NCI-H2107 treated with DMSO at 0.1 percent for 48 hours (cell line): ENCODE measurements around the gene DHRS4.
A peak's percentile ranks its signal among the peaks of the same experiment; 100 is the strongest.

Experiments used
- DNase-seq: peaks from one replicate; lab custom pipeline; 2025; ENCODE audit not compliant: unreplicated experiment; lab: John Stamatoyannopoulos, UW

The DHRS4 gene

DNA sequence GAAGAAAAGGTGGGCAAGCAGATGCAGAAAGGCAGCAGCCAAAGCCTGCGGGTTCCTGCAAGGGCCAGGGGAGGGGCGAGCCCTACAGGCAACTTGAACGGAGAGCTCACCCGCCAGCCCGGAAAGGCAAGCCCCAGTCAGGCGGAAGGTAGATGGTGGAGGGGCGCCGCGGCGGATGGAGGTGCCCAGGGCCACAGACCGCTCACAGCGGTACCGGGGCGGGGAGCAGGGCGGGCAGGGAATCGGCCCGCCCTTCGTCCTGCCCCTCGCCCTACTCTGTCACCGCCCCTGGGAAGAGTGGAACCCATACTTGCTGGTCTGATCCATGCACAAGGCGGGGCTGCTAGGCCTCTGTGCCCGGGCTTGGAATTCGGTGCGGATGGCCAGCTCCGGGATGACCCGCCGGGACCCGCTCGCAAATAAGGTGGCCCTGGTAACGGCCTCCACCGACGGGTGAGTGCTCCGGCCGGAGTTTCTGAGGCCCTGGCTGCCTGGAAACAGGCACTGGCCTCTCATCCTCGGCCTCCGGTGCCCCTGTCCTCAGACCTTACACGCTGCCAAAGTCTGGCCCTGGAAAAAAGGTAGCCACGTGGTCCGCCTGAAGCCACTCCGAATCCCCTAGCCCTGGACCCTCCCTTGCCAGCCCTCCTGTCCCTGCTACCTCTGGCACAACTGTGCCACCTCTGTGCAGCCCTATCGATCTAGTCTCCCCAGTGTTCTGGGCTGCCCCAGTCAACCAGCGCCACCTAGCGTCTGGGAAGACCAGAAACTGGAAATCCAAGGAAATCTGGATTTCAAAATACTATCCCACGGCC lies at the start of gene DHRS4:
TSS of gene DHRS4 (plus strand) at position 307 of the 815 bp plus-strand sequence. CDS start at position 326, 19 bp downstream.
- peak; percentile 89 for DNase-seq

DNA sequence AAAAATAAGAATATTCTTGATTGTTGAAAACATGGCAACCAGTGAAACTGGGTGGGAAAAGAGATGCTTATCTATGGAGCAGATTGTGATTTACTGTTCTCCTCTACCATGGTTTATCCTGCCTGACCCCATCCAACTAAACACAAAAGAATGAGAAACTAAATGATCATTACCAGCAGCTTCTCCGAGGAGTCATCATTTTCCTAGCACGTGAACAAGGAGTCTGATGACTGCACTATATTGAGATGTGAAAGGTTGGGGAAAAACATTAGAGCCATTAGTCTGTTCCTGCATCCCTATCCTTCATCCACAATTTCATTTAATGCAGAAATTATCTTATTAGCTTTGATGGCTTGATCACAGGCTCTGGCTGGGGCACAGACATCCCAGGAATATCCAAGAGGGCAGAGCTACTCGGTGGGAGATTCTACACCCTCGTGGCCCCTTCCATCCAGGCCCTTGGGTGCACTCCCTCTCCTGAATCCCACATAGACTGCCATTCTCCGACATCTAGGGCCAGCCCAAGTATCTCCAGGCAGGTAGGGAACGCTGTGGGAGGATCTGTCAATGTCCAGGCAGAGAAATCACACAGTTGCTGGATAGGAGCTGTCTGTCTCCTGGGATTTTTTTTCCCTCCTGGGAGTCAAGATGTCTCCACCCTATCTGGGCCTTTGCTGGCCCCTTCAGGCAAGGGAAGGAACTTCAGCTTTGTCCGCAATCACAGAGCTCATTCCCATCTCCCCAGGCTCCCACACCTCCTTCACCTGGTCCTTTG lies 43.3 kb upstream of the DHRS4 start:
- DNase-seq = peak; percentile 61

DNA sequence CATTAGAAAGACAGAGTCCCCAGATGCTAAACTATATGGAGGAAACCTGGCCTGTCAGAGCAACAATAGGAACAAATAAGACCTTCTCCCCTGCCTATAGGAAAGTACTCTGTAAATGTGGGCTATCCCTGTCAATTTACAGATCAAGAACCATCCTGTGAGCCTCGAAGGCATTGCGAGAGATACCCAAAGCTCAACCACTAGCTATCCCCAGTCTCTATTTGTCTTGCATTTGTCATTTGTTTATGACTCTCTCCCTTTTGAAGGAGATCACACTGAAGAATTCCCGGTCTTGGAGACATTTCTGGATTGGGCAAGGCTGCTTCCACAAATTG lies 42.7 kb upstream of the DHRS4 start:
- DNase-seq = no peak

DNA sequence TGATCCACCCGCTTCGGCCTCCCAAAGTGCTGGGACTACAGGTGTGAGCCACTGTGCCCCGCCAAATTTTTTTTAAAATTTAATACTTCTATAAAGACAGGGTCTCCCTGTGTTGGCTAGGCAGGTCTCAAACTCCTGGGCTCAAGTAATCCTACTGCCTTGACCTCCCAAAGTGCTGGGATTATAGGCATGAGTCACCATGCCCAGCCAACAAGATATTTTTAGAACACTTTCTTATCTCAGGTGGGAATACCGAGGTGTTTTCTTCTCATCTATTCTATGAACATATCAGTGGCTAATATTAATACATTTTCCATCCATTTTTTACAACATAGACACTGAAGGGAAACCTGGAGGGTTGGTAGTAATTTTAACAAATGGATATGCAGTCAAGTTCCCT lies 38.0 kb upstream of the DHRS4 start:
- no peak for DNase-seq

DNA sequence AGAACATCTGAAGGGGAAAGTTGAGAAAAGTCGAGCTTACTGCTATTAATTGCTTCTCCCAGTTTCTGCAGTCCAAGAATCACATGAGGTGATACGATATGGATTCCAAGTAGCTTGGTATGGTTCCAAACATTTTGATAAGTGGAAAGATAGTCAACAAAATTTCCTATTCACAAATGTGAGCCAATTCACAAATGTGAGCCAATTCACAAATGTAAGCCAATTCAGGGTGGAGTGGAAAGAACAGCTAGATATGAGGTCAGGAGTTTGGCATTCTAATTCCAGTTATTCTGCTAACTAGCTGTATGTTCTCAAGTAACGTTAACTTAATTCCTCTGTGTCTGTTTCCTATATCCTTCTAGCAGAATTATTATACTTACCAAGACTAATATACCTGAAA lies 37.6 kb upstream of the DHRS4 start:
- DNase-seq = no peak

DNA sequence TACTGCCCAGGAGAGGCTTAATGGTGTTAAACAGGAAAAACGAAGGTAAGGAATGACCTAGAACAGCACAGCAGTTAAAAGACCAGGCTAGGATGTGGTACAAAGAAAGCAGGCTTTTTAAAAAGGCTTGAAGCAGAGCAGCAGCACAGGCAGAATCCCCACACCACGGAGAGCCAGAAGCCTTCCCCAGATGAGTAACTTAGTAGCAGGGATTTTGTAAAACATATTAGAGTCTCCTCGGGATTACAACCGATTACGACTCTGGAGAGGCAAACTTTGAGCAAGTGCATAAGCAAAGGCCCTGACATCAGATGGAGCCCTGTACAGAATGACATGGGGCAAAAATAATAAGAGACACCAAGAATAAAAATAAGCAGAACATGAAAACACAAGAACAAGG lies 37.1 kb upstream of the DHRS4 start:
- DNase-seq = no peak

DNA sequence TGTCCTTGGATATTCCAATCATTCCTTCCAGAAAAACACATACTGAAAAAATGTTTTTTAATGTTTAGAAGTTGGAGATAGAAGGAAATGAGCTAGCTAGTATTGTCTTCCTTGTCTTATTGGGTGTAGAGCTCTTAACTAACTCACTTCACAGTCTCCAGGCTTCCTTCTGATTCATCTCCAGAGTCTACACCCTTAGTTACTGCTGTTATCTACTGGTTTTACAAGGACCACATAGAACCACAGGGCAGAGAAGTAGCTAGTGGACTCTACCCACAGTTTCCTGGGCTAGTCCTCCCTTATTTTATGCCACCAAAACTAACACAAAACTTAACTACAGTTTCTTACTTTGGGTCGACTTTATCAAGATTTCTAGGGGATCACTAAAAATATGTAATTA lies 31.0 kb upstream of the DHRS4 start:
- no peak for DNase-seq

DNA sequence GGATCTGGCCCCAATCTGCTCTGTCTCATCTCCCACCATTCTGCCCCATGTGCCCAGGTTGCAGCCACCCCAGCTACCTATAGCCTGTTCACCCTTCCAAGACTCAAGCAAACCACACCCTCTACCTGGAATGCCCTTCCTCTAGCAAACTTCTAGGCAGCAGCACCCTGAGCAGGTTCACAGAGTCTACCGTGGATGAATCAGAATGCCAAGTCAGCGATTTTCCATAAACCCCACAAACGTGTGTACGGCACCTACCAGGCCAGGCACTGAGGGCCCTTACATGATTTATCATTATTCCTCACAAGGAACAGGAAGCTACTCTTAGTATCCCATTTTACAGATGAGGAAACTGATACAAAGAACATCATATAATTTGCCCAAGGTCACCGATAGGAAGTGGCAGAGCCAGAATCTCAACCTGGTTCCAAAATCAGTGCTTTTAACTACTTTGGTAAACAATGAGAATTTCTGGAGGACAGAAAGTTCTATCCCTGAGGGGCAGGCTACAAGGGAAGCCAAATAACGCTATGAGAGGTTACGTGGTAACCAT lies 28.0 kb upstream of the DHRS4 start:
- no peak for DNase-seq

DNA sequence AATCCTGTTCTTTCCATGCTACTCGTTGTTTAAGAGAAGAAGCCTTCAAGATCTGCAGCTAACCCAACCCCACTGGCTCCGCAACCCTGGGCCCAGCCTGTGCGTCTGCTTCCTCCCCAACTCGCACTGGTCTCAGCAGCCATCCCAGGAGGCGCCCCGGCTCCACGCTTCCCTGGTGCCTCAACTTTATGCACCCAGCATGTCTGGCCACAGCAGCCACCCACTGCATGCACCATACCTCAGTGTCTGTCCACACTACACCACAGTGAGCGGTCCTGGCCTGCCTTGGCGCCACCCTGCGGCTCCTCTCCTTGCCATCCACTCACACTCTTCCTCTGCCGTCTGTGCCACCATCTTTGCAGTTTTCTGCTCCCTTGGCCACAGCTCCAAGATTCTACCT lies 27.0 kb upstream of the DHRS4 start:
- no peak for DNase-seq

DNA sequence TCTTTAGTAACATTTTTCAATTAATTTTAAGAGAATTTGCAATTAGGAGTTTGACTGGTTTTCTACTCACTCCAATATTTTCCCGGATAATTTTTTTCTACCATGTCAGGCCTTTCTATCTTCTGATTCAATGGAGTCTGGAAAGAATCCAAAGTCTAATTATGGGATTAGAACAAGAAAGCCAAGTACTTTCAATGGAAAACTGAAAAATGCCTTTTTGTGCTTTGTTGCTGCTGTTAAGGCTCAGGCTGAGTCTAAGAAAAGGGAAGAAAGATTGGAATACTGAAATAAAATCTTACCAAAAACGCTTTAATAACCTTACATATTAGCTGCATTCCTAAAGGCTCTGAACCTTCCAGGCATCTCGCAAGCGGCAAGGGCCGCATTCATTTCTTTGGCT lies 24.4 kb upstream of the DHRS4 start:
- no peak for DNase-seq

DNA sequence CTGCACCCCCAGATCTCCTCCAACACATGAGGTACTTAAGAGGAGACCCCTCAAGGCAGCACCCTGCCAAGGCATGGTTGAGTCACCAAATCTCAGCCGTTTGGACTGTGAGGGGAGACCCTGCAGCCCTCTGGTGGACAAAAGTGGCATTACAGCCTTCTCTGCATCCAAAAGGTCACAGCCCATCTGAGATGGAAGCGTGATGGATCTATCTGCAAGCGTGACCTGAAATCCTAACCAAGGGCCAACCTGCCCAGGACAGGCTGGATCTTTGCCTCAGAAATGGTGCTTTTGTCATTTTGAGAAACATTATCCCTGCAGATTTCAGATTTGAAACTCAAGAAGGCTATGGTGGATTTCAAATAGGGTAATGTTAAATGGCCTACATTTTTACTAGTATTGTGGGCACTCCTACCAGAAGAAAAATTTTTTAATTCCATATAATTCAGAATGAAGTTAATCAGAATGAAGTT lies 23.7 kb upstream of the DHRS4 start:
- DNase-seq = peak; percentile 24

DNA sequence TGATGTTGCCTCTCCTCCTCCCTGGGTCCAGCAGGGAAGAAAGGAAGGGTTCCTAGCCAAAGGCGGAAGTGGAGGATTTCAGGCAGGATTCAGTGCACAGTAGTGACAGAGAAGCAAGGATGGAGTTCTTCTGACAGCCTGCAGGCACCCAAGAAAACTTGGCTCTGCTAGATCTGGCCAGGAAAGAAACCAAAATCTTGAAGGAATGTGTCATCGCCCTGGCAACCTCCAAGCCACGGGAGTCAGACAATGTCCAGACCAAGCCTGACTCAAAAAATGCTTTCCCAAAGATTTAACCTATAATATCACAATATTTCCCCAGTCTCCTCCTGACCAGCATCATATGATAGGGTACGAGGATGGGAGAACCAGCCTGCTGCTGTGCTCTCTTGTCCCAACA lies 22.8 kb upstream of the DHRS4 start:
- DNase-seq = no peak

DNA sequence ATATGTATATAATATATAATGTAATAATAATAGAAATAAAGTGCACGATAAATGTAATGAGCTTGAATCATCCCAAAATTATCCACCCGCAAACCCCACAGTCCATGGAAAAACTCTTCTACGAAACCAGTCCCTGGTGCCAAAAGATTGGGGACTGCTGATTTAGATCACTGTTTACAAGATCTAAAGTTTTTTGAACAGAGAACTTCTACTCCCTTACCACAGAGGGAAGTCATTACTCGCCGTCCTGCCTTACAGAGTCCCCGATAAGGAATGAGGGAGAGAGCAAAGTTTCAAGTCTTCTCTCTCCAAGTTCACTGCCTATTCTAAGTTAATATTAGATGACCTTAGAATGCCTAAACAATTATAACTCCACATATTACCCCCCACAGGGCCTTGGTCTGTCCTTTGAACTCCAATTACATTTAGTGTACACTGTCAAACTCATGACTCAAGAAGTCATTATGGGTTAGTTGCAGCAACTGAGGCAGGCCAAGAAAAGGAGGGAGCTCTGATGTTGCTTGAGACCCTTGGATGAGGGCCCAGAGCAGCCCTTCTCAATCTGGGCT lies 21.8 kb upstream of the DHRS4 start:
- DNase-seq = no peak

DNA sequence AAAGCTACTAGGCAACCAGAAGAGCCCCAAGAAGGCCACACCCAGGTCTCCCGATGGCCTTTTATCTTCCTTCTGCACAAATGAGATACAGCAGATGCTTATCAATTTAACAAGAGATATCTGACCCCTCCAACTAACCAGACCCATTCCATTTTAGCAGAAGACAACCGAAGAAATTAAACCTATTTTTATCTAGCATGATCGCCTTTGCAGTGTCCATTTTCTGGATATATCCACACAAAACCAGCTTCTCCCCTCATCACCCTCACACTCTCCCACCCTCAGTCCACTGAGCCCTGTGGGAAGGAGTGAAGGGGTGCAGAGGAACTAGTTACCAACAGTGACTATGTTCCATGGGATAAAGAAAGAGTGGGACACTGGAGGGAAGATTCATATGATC lies 20.9 kb upstream of the DHRS4 start:
- DNase-seq = no peak

DNA sequence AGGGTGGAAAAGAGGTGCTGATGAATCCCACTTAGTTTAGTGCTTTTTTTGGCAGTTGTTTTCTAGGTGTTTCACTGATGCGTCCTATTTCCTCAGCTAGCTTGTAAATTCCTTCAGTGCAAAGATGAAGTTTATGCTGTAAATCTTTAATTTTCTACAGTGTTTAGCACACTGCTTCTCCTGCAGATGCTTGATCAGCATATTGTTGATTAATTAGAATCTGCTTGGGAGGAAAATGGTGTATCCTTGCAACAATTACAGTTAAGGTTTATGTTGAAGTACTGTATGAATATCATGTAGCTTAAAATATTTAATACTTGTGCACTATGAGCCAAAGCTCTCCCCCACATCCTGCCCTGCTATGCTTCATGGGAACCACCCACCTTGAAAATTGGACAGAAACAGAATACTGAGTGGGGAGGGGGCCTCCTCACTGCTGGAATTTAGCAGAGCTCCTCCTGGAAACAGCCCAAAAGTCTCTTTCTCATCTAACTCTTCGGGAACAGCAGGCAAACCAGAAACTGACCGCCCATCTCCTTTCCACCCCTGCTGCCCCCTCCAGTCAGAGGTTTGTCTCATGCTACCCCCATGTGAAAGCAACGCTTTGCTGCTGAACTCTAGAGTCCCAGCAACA lies 20.3 kb upstream of the DHRS4 start:
- DNase-seq = no peak

DNA sequence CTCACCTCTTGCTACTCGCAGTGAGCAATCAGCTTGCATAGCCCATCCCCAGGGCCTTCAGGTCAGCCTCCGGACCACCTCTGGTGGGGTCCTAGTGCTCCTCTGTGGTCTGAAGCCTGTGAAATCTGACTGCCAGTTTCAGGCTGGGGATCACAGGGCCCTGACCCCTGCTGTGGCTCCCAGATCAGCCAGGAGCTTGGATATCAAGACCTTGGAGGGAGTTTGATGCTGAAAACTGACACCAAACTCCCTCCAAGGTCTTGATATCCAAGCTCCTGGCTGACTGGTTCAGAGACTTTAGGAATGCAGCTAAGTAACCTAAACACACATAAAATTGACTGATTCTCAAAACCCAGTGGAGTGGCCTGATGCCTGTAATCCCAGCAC lies 19.8 kb upstream of the DHRS4 start:
- no peak for DNase-seq

DNA sequence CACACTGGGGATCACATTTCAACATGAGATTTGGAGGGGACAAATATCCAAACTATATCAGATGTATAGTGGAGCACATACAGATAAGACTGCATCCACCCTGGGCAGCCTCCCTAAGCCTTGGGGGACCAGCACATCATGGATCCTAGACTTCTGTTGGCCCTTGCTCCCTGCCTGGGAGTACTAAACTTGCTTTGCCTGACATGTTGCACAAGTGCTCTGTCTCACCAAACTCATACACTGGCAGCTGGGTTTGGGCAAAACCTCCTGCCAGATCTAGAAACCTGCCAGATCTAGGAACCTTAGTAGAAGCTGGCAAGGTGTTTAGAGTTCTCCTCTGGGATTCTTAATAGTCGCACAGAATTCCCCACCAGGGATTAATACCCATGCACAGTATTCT lies 18.4 kb upstream of the DHRS4 start:
- no peak for DNase-seq

DNA sequence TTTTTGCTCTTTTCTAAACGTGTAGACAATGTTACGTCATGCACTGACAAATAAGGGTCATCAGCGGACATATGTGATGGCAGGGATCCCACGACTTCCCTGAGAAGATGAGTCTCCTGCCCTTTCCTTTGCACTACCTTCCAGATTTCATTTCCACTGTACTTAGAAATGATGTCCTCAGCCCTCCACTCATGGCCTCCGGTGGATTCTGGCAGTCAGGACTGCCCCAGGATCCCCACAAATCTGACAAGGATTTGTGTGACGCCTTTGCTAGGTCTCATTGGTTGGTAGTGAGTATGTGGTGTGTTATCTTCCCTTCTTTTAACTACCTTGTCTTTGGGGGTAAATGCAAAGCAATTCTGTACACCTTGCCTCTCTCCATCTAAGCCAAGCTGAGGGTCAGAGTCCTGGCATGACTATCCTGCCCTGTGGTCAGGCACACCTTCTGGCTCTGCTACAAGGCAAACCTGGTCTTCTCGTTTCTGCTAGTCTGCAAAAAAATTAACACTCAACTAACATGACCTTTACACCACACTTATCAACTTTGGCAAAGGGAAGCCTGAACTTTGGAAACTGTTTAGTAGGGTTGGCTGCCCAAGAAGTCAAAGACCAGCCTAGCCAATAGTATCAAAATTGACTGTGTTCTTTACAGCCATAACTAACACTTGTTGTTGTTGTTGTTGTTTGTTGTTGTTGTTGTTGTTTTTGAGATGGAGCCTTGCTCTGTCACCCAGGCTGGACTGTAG lies 17.3 kb upstream of the DHRS4 start:
- no peak for DNase-seq

DNA sequence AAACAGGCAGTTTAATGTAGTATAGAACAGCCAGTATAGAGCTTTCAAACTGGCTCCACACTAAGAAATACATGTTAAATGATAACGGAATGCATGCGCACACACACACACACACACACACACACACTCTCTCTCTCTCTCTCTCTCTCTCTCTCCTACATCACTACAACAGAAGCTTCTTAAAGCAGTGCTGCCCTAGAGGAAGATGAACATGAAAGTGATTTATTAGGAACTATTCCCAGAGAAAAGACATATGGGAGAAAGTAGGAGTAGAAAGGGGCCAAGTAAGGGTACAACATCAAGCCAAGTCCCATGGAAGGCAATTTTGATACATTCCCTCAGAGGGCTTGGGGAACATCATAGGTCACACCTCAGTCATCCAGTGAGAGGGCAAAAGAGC lies 16.4 kb upstream of the DHRS4 start:
- DNase-seq = no peak

DNA sequence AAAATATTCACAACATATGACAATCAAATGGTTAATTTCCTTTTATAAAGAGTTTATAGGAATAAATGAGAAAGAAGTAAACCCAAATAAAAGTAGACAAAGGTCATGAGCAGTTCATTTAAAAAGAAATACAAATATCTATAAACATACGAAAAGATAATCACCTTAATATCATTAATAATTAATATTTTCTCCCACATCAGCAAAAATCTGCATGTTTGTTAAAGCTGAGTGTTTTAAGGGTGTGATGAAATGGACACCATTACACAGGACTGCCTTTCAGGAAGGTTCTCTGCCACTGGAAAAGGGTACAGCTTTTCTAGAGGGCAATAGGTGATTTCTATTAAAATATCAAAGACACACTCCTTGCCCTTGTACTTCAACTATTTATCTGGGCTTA lies 14.7 kb upstream of the DHRS4 start:
- DNase-seq = no peak
